HepG2 (cell line): ENCODE results near the gene CCL19.

Experiments used
- ARNT ChIP-seq: fragments of 450-650 bp; IDR thresholded peaks from 2 replicates; pipeline ENCODE4 v1.6.1; 2017
- ETV5 ChIP-seq: IDR thresholded peaks from 2 replicates; pipeline ENCODE4 v1.6.1; 2018; ENCODE audit warnings: missing biosample characterization, missing genetic modification reagents, inconsistent platforms, borderline replicate concordance
- PHF8 ChIP-seq: sonication (generic); formaldehyde crosslinking; IDR thresholded peaks from 2 replicates; pipeline ENCODE4 v1.5.0; 2020; ENCODE audit warnings: missing genetic modification reagents
- POLR2AphosphoS5 ChIP-seq: IDR thresholded peaks from 2 replicates; pipeline ENCODE4 v1.6.1; 2012; ENCODE audit warnings: low read depth, low read length
- RBFOX2 ChIP-seq: fragments of 200-400 bp; formaldehyde crosslinking; IDR thresholded peaks from 2 replicates; pipeline ENCODE4 v1.6.1; 2017; ENCODE audit warnings: low read depth, mild to moderate bottlenecking, low read length
- SMAD3 ChIP-seq: sonication (generic); formaldehyde crosslinking; IDR thresholded peaks from 2 replicates; pipeline ENCODE4 v1.4.0; 2020; ENCODE audit warnings: missing genetic modification reagents
- SMC3 ChIP-seq: IDR thresholded peaks from 2 replicates; pipeline ENCODE4 v1.6.1; 2011; ENCODE audit warnings: low read length, improper control_type of control experiment
- ZFP41 ChIP-seq: sonication (generic); formaldehyde crosslinking; IDR thresholded peaks from 2 replicates; pipeline ENCODE4 v1.4.0; 2020; ENCODE audit warnings: mild to moderate bottlenecking, missing genetic modification reagents, borderline replicate concordance
- ZNF205 ChIP-seq: IDR thresholded peaks from 2 replicates; pipeline ENCODE4 v1.6.1; 2018; ENCODE audit warnings: missing biosample characterization, missing genetic modification reagents
- ZNF660 ChIP-seq: sonication (generic); formaldehyde crosslinking; IDR thresholded peaks from 2 replicates; pipeline ENCODE4 v1.5.1; 2020; ENCODE audit warnings: mild to moderate bottlenecking, low read depth, missing genetic modification reagents, borderline replicate concordance
- TF ChIP-seq, protein P1 (sequence below): sonication (generic); formaldehyde crosslinking; IDR thresholded peaks from 2 replicates; pipeline ENCODE4 v1.5.0; 2020; ENCODE audit warnings: mild to moderate bottlenecking, missing genetic modification reagents
- TF ChIP-seq, protein P2 (sequence below): sonication (generic); formaldehyde crosslinking; IDR thresholded peaks from 2 replicates; pipeline ENCODE4 v1.5.0; 2020; ENCODE audit warnings: mild to moderate bottlenecking, missing genetic modification reagents, moderate library complexity
- TF ChIP-seq, protein P3 (sequence below), 2 experiments: IDR thresholded peaks; 2 replicates each; pipeline ENCODE4 v1.6.1; 2011 to 2012; ENCODE audit warnings: low read length in 2 of 2, borderline replicate concordance in 1 of 2, low read depth in 1 of 2, mild to moderate bottlenecking in 1 of 2, moderate library complexity in 1 of 2

DNA sequence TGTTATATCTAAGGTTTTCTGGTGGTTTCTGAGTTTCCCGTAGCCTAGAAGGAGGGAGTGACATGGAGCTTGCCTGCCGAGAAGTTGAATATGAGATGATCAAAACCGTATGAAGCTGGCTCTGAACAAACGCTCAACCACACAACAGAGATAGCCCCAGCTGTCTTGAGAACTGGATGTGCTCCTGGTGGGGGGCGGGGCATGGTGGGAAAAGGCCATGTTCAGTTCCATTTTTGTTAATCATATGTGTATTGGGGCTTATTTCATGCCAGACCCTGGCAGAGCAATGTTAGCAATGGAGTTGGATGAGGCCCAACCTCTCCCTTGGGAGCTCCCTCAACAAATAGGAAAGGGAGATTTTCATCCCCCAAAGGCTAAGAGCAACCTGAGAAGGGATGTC, 4.8 kb downstream of the CCL19 start:
- no peak for TF ChIP-seq ZNF205 (CRISPR knock-in tag)
- TF ChIP-seq ZNF660 = no peak
- TF ChIP-seq, protein P1, sequence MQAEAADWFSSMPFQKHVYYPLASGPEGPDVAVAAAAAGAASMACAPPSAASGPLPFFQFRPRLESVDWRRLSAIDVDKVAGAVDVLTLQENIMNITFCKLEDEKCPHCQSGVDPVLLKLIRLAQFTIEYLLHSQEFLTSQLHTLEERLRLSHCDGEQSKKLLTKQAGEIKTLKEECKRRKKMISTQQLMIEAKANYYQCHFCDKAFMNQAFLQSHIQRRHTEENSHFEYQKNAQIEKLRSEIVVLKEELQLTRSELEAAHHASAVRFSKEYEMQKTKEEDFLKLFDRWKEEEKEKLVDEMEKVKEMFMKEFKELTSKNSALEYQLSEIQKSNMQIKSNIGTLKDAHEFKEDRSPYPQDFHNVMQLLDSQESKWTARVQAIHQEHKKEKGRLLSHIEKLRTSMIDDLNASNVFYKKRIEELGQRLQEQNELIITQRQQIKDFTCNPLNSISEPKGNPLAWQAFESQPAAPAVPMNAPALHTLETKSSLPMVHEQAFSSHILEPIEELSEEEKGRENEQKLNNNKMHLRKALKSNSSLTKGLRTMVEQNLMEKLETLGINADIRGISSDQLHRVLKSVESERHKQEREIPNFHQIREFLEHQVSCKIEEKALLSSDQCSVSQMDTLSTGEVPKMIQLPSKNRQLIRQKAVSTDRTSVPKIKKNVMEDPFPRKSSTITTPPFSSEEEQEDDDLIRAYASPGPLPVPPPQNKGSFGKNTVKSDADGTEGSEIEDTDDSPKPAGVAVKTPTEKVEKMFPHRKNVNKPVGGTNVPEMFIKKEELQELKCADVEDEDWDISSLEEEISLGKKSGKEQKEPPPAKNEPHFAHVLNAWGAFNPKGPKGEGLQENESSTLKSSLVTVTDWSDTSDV = no peak
- TF ChIP-seq, protein P2, sequence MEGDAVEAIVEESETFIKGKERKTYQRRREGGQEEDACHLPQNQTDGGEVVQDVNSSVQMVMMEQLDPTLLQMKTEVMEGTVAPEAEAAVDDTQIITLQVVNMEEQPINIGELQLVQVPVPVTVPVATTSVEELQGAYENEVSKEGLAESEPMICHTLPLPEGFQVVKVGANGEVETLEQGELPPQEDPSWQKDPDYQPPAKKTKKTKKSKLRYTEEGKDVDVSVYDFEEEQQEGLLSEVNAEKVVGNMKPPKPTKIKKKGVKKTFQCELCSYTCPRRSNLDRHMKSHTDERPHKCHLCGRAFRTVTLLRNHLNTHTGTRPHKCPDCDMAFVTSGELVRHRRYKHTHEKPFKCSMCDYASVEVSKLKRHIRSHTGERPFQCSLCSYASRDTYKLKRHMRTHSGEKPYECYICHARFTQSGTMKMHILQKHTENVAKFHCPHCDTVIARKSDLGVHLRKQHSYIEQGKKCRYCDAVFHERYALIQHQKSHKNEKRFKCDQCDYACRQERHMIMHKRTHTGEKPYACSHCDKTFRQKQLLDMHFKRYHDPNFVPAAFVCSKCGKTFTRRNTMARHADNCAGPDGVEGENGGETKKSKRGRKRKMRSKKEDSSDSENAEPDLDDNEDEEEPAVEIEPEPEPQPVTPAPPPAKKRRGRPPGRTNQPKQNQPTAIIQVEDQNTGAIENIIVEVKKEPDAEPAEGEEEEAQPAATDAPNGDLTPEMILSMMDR (CRISPR knock-in tag) = no peak
- TF ChIP-seq, protein P3, sequence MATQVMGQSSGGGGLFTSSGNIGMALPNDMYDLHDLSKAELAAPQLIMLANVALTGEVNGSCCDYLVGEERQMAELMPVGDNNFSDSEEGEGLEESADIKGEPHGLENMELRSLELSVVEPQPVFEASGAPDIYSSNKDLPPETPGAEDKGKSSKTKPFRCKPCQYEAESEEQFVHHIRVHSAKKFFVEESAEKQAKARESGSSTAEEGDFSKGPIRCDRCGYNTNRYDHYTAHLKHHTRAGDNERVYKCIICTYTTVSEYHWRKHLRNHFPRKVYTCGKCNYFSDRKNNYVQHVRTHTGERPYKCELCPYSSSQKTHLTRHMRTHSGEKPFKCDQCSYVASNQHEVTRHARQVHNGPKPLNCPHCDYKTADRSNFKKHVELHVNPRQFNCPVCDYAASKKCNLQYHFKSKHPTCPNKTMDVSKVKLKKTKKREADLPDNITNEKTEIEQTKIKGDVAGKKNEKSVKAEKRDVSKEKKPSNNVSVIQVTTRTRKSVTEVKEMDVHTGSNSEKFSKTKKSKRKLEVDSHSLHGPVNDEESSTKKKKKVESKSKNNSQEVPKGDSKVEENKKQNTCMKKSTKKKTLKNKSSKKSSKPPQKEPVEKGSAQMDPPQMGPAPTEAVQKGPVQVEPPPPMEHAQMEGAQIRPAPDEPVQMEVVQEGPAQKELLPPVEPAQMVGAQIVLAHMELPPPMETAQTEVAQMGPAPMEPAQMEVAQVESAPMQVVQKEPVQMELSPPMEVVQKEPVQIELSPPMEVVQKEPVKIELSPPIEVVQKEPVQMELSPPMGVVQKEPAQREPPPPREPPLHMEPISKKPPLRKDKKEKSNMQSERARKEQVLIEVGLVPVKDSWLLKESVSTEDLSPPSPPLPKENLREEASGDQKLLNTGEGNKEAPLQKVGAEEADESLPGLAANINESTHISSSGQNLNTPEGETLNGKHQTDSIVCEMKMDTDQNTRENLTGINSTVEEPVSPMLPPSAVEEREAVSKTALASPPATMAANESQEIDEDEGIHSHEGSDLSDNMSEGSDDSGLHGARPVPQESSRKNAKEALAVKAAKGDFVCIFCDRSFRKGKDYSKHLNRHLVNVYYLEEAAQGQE (IDR thresholded peaks at IDR 0.05; ENCODE audit: borderline replicate concordance in 1 of 2, low read depth in 1 of 2, low read length in 2 of 2) = no peak
- no peak for TF ChIP-seq RBFOX2
- no peak for TF ChIP-seq ZFP41
- TF ChIP-seq PHF8 (CRISPR knock-in tag) = no peak
- no peak for TF ChIP-seq POLR2AphosphoS5
- TF ChIP-seq ARNT = no peak
- TF ChIP-seq SMAD3 (CRISPR knock-in tag) = no peak
- no peak for TF ChIP-seq ETV5 (CRISPR knock-in tag)
- no peak for TF ChIP-seq SMC3
